Measurements from ENCODE around the gene SKOR2. TPM values are rescaled to one million over a fixed set of nuclear protein-coding genes. Genes with fewer than 3 reads are reported as not detected.

The SKOR2 gene
- total and polyA plus RNA-seq, 9 of the 15 experiments (the other 6 are each of a cell fraction or from before 2014, with no cell fraction given): not detected

DNA sequence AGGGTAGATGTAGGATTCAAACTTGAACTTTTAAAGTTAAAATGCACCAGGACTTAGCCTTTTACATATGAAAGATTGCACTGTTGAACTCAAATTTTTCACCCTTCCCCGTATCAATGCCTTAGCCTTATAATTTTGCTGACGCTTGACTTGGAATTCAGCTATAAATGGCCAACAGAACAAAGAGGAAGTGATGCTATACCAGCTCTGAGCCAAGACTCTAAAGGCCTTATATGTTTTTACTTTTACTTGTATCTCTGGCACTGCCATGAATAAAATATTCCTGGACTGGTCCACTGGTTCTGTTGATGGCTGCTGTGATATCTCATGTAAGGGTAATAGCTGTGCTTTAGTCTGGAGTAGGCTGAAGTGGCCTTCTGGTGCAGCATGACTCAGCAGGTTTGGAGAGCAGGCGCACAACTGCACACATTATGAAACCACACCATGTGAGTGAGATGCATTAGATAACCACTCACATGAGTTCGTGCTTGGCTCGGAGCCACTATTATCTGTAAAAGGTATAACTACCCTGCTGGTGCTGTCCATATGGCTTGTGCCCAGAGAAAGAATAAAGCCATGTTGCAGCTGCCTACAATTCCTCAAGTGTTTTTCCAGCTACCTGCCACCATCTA, 66.9 kb downstream of the SKOR2 start (continued):
- TF ChIP-seq, protein P1, sequence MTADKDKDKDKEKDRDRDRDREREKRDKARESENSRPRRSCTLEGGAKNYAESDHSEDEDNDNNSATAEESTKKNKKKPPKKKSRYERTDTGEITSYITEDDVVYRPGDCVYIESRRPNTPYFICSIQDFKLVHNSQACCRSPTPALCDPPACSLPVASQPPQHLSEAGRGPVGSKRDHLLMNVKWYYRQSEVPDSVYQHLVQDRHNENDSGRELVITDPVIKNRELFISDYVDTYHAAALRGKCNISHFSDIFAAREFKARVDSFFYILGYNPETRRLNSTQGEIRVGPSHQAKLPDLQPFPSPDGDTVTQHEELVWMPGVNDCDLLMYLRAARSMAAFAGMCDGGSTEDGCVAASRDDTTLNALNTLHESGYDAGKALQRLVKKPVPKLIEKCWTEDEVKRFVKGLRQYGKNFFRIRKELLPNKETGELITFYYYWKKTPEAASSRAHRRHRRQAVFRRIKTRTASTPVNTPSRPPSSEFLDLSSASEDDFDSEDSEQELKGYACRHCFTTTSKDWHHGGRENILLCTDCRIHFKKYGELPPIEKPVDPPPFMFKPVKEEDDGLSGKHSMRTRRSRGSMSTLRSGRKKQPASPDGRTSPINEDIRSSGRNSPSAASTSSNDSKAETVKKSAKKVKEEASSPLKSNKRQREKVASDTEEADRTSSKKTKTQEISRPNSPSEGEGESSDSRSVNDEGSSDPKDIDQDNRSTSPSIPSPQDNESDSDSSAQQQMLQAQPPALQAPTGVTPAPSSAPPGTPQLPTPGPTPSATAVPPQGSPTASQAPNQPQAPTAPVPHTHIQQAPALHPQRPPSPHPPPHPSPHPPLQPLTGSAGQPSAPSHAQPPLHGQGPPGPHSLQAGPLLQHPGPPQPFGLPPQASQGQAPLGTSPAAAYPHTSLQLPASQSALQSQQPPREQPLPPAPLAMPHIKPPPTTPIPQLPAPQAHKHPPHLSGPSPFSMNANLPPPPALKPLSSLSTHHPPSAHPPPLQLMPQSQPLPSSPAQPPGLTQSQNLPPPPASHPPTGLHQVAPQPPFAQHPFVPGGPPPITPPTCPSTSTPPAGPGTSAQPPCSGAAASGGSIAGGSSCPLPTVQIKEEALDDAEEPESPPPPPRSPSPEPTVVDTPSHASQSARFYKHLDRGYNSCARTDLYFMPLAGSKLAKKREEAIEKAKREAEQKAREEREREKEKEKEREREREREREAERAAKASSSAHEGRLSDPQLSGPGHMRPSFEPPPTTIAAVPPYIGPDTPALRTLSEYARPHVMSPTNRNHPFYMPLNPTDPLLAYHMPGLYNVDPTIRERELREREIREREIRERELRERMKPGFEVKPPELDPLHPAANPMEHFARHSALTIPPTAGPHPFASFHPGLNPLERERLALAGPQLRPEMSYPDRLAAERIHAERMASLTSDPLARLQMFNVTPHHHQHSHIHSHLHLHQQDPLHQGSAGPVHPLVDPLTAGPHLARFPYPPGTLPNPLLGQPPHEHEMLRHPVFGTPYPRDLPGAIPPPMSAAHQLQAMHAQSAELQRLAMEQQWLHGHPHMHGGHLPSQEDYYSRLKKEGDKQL (CRISPR knock-in tag; IDR thresholded peaks at IDR 0.05; ENCODE audit: borderline replicate concordance): no peak
- TF ChIP-seq, protein P2, sequence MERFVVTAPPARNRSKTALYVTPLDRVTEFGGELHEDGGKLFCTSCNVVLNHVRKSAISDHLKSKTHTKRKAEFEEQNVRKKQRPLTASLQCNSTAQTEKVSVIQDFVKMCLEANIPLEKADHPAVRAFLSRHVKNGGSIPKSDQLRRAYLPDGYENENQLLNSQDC (CRISPR knock-in tag; IDR thresholded peaks at IDR 0.05): no peak
- TF ChIP-seq NFE2 (IDR thresholded peaks at IDR 0.05; ENCODE audit: low read depth): peak; percentile 96
- no peak for TF ChIP-seq GTF2F1 (IDR thresholded peaks at IDR 0.05; ENCODE audit: low read depth, low read length)
- TF ChIP-seq, protein P3, sequence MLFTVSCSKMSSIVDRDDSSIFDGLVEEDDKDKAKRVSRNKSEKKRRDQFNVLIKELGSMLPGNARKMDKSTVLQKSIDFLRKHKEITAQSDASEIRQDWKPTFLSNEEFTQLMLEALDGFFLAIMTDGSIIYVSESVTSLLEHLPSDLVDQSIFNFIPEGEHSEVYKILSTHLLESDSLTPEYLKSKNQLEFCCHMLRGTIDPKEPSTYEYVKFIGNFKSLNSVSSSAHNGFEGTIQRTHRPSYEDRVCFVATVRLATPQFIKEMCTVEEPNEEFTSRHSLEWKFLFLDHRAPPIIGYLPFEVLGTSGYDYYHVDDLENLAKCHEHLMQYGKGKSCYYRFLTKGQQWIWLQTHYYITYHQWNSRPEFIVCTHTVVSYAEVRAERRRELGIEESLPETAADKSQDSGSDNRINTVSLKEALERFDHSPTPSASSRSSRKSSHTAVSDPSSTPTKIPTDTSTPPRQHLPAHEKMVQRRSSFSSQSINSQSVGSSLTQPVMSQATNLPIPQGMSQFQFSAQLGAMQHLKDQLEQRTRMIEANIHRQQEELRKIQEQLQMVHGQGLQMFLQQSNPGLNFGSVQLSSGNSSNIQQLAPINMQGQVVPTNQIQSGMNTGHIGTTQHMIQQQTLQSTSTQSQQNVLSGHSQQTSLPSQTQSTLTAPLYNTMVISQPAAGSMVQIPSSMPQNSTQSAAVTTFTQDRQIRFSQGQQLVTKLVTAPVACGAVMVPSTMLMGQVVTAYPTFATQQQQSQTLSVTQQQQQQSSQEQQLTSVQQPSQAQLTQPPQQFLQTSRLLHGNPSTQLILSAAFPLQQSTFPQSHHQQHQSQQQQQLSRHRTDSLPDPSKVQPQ (CRISPR knock-in tag; IDR thresholded peaks at IDR 0.05; ENCODE audit: borderline replicate concordance): no peak
- TF ChIP-seq JUN (IDR thresholded peaks at IDR 0.05; ENCODE audit: borderline replicate concordance, low read depth, low read length): 0 out of 2 replicates have a peak, but pooled peaks have one; percentile 51
- TF ChIP-seq JUN (CRISPR knock-in tag; IDR thresholded peaks at IDR 0.05; ENCODE audit: borderline replicate concordance): no peak
- TF ChIP-seq CCAR2 (IDR thresholded peaks at IDR 0.05; ENCODE audit: low read depth, low read length): no peak
- TF ChIP-seq NFATC3 (IDR thresholded peaks at IDR 0.05): no peak
- TF ChIP-seq MECOM (CRISPR knock-in tag; IDR thresholded peaks at IDR 0.05): no peak
- TF ChIP-seq PTRF (tag; IDR thresholded peaks at IDR 0.05): no peak
- TF ChIP-seq NR2C2 (CRISPR knock-in tag; IDR thresholded peaks at IDR 0.05): no peak
- no peak for TF ChIP-seq NR2C2 (tag; IDR thresholded peaks at IDR 0.05)
- TF ChIP-seq ETV6 (IDR thresholded peaks at IDR 0.05; ENCODE audit: borderline replicate concordance in 1 of 2, low read depth in 2 of 2, low read length in 1 of 2): no peak
- no peak for TF ChIP-seq ETV6 (CRISPR knock-in tag; IDR thresholded peaks at IDR 0.05; ENCODE audit: borderline replicate concordance)
- TF ChIP-seq, protein P4, sequence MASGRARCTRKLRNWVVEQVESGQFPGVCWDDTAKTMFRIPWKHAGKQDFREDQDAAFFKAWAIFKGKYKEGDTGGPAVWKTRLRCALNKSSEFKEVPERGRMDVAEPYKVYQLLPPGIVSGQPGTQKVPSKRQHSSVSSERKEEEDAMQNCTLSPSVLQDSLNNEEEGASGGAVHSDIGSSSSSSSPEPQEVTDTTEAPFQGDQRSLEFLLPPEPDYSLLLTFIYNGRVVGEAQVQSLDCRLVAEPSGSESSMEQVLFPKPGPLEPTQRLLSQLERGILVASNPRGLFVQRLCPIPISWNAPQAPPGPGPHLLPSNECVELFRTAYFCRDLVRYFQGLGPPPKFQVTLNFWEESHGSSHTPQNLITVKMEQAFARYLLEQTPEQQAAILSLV (tag; IDR thresholded peaks at IDR 0.05): no peak
- TF ChIP-seq ZFP36 (IDR thresholded peaks at IDR 0.05; ENCODE audit: low read depth, low read length, partially characterized antibody): peak; percentile 64
- TF ChIP-seq TAL1 (IDR thresholded peaks at IDR 0.05): no peak
